ENCODE measurements around the gene ATIC.
"Not testable (repeated sequence)": the region's sequence is repeated elsewhere in the genome, so short reads cannot be mapped to it uniquely, and the experiment has no call there.

The ATIC gene

GRCh38 chr2:215316336-215316735 is 4.5 kb downstream of the ATIC start:
- FAIRE-seq = no peak

- no peak for FAIRE-seq
Measured at GRCh38 chr2:215319500-215319899, 7.6 kb downstream of the ATIC start.

- no peak for FAIRE-seq
Measured at GRCh38 chr2:215320102-215320501, 8.2 kb downstream of the ATIC start.

- no peak for FAIRE-seq
Measured at GRCh38 chr2:215320679-215321078, 8.8 kb downstream of the ATIC start.

- no peak for FAIRE-seq
Measured at GRCh38 chr2:215324811-215325210, 13.0 kb downstream of the ATIC start.

- no peak for FAIRE-seq
Measured at GRCh38 chr2:215328066-215328465, 16.2 kb downstream of the ATIC start.

GRCh38 chr2:215332872-215333595 is 21.2 kb downstream of the ATIC start:
- no peak for FAIRE-seq

GRCh38 chr2:215338883-215339679 is 27.2 kb downstream of the ATIC start:
- FAIRE-seq = no peak

- no peak for FAIRE-seq
Measured at GRCh38 chr2:215347878-215348277, 36.0 kb downstream of the ATIC start.

- FAIRE-seq = no peak
Measured at GRCh38 chr2:215352602-215353001, 40.7 kb downstream of the ATIC start.

- no peak for FAIRE-seq
Measured at GRCh38 chr2:215354771-215355695, 43.2 kb downstream of the ATIC start.

GRCh38 chr2:215355801-215356200 is 43.9 kb downstream of the ATIC start:
- FAIRE-seq = no peak

GRCh38 chr2:215356334-215356947 is 44.6 kb downstream of the ATIC start:
- FAIRE-seq = no peak

- FAIRE-seq = no peak
Measured at GRCh38 chr2:215356948-215357461, 45.1 kb downstream of the ATIC start.

- no peak for FAIRE-seq
Measured at GRCh38 chr2:215357660-215358059, 45.8 kb downstream of the ATIC start.

- no peak for FAIRE-seq
Measured at GRCh38 chr2:215358312-215358845, 46.5 kb downstream of the ATIC start.

- FAIRE-seq = no peak
Measured at GRCh38 chr2:215358891-215359575, 47.2 kb downstream of the ATIC start.

- FAIRE-seq = no peak
Measured at GRCh38 chr2:215359576-215359922, 47.7 kb downstream of the ATIC start.

- FAIRE-seq = not testable (repeated sequence)
Measured at GRCh38 chr2:215360059-215360458, 48.2 kb downstream of the ATIC start.

- FAIRE-seq = no peak
Measured at GRCh38 chr2:215360596-215360995, 48.7 kb downstream of the ATIC start.

- no peak for FAIRE-seq
Measured at GRCh38 chr2:215361211-215361875, 49.5 kb downstream of the ATIC start.
